ENCODE results near the gene IGSF9. TPM values are rescaled to one million over a fixed set of nuclear protein-coding genes. Genes with fewer than 3 reads are reported as not detected.

IGSF9 gene
- total and polyA plus RNA-seq, 3 experiments from 2014 or later: 0.04 to 0.11 TPM; not detected in 1

DNA sequence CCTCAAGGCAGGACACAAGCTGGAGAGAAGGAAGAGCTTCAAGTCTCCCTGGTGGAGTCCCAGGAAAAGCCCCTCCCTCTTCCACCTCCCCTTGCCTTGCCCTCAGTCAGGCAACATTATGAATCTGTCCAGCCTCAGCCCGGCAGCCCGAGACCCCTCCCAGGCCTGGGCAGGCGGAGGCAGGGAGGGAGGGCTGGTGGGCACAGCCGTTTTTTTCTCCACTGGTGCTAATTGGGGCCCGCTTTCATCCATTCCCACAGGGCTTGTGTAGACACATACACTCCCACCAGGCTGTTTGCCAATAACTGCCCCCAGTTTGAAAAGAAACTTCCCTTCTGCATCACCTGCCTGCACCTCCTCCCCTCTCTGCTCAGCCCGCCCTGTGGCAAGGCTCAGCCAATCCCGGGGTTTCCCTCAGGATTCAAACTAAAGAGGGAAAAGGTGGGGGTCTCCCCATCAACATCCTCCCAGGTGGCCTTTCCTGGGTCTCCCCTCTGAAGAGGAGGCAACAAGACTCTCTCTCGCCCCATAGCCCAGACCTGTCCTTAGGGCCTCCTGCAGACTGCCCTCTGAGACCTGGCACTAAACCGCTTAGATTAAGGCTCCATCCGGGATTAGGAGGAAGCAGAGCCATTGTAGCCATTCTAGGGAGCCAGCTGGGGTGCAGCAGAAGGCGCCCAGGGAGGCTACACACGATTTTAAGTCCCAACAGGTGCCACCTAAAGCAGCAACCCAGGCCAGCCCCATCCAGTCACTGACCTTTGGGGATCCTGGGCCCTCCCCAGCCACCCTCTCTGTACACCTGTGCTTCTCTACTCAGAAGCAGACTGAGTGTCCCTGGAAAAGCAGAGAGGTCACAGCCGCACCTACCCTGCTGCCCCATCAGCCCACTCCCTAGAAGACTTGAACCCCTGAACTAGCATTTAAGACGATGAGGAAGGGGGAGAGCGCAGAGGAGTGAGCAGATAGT lies 3.5 kb downstream of the IGSF9 start:
- Mint-ChIP-seq H3K36me3 (peaks cover 0 to 5% (median 0%) of the 10 kb centered on the region in 3 donors), H3K4me1 (peaks cover 8 to 10% (median 10%) of the 10 kb centered on the region in 3 donors), H3K27me3 (peaks cover 33 to 40% of the 10 kb centered on the region in 2 donors), H3K4me3 (no peak overlapping the region), H3K9me3 (no peaks in the 10 kb centered on the region), H3K27ac (no peak overlapping the region)
- ChIA-PET POLR2A (no interaction called here), CTCF (interaction anchor here (2.8 kb wide), 1 partner anchor 65 kb away, joined by 21 read pairs; no protein-coding TSS in a partner anchor)
- H3K27ac ChIP-seq (ENCODE audit: low read depth, low read length): no peak overlapping the region
- no peaks in the 10 kb centered on the region for H3K9me3 ChIP-seq (ENCODE audit: low read length)
- no peak overlapping the region for H3K4me3 ChIP-seq (ENCODE audit: low read length)
- H3K4me1 ChIP-seq (ENCODE audit: insufficient read depth, low read length): peaks cover 6% of the 10 kb centered on the region
- no peaks in the 10 kb centered on the region for H3K36me3 ChIP-seq (ENCODE audit: insufficient read depth, low read length)
- no peak for DNase-seq
- peaks cover 25% of the 10 kb centered on the region for H3K27me3 ChIP-seq (ENCODE audit: insufficient read depth, low read length, poor library complexity, severe bottlenecking)

DNA sequence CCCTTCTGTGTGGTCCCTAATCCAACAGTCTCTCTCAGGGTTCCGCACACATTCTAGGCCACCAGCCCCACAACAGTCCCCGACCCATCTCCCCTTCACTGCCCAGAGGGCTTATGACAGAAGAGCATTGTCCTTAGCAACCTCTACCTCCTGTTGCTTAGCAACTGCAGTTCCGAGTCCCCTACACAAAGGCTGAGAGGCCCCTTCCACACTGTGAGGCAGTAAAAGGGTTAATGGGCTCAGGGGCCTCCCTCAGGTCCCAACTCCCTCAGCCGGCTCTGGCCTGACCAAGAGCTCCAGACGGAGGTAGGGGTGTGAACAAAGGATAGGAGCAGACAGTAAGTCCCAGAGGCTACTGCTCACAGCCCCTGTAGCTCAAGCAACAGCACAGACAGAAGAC lies 4.3 kb downstream of the IGSF9 start:
- Histone ChIP-seq H3K4me3 (ENCODE audit: low read length) (no peak overlapping the region), H3K36me3 (ENCODE audit: insufficient read depth, low read length) (no peaks in the 10 kb centered on the region), H3K27me3 (ENCODE audit: insufficient read depth, low read length, poor library complexity, severe bottlenecking) (peaks cover 25% of the 10 kb centered on the region), H3K4me1 (ENCODE audit: insufficient read depth, low read length) (peaks cover 13% of the 10 kb centered on the region), H3K9me3 (ENCODE audit: low read length) (no peaks in the 10 kb centered on the region), H3K27ac (ENCODE audit: low read depth, low read length) (no peak overlapping the region)
- CTCF ChIA-PET: interaction anchor here (2.8 kb wide), 1 partner anchor 66 kb away, joined by 21 read pairs; no protein-coding TSS in a partner anchor
- Mint-ChIP-seq H3K4me1 (peaks cover 12 to 15% (median 15%) of the 10 kb centered on the region in 3 donors), H3K27ac (peak overlapping the region in 1 of 8 donors; percentile 73), H3K27me3 (peaks cover 38 to 39% of the 10 kb centered on the region in 2 donors), H3K36me3 (peaks cover 0 to 5% (median 0%) of the 10 kb centered on the region in 3 donors), H3K9me3 (no peaks in the 10 kb centered on the region), H3K4me3 (no peak overlapping the region)
- POLR2A ChIA-PET: no interaction called here
- DNase-seq: no peak

DNA sequence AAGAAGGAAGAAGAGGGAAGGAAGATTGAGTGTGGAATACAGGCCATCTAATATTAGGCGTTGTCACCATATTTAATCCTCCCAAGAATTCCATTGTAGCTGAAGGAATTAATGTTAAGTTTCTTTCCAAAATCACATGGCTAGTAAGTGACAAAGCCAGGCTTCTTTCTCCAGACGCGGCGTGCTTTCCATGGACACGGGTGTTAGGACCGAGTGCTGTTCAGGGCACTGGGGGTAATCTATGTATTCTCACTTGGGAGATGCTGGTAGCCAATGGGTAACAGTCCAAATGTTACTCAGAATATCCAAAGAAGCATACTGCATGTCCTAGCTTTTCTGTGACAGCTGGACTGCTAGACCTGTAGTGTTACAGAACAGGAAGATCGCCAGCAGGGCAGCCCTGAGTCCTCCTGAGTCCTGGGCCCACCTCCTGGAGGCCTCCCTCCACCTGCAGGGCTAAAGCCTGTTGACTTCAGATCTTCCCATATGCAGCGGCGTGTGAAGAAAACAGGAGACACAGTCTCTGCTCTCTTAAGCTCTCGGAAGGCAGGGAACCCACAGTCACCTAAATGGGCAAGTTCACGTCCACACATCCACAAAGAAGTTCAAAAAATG lies 5.3 kb downstream of the IGSF9 start:
- Histone ChIP-seq H3K27ac (ENCODE audit: low read depth, low read length) (no peak overlapping the region), H3K36me3 (ENCODE audit: insufficient read depth, low read length) (no peaks in the 10 kb centered on the region), H3K9me3 (ENCODE audit: low read length) (no peaks in the 10 kb centered on the region), H3K4me3 (ENCODE audit: low read length) (no peak overlapping the region), H3K27me3 (ENCODE audit: insufficient read depth, low read length, poor library complexity, severe bottlenecking) (peaks cover 23% of the 10 kb centered on the region), H3K4me1 (ENCODE audit: insufficient read depth, low read length) (peaks cover 12% of the 10 kb centered on the region)
- Mint-ChIP-seq H3K36me3 (peaks cover 0 to 5% (median 0%) of the 10 kb centered on the region in 3 donors), H3K9me3 (no peaks in the 10 kb centered on the region), H3K27ac (no peak overlapping the region), H3K27me3 (peaks cover 33 to 36% of the 10 kb centered on the region in 2 donors), H3K4me1 (peaks cover 10 to 11% (median 11%) of the 10 kb centered on the region in 3 donors), H3K4me3 (no peak overlapping the region)
- ChIA-PET POLR2A (interaction anchor here (0.6 kb wide), 1 partner anchor 41 kb away, joined by 3 read pairs; no protein-coding TSS in a partner anchor), CTCF (interaction anchor here (1.2 to 8.0 kb wide), 4 partner anchors 10 to 140 kb away, joined by 3 to 55 read pairs (median 12); partner anchors contain the start of gene TAGLN2)
- DNase-seq: no peak

DNA sequence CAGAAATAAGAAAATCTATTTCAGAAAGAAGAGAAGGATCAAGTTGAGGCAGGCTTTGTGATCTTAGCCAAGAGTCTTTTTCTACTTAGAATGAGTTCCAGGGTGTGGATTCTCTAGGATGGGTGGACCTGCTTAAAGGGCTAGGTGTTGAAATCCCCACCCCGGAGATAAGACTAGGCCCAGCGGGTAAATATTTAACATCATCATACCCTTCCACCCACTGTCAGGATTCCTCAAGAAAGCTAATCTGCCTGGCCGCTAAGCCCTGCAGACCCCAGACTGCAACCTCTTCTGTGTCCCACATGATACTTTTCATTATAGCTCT lies 5.8 kb downstream of the IGSF9 start:
- Mint-ChIP-seq H3K27ac (peak overlapping the region in 1 of 8 donors; percentile 61), H3K9me3 (no peaks in the 10 kb centered on the region), H3K4me1 (peaks cover 5 to 8% (median 6%) of the 10 kb centered on the region in 3 donors), H3K36me3 (peaks cover 0 to 5% (median 0%) of the 10 kb centered on the region in 3 donors), H3K27me3 (peaks cover 28 to 32% of the 10 kb centered on the region in 2 donors), H3K4me3 (no peak overlapping the region)
- Histone ChIP-seq H3K9me3 (ENCODE audit: low read length) (no peaks in the 10 kb centered on the region), H3K4me3 (ENCODE audit: low read length) (no peak overlapping the region), H3K27me3 (ENCODE audit: insufficient read depth, low read length, poor library complexity, severe bottlenecking) (peaks cover 20% of the 10 kb centered on the region), H3K27ac (ENCODE audit: low read depth, low read length) (no peak overlapping the region), H3K36me3 (ENCODE audit: insufficient read depth, low read length) (no peaks in the 10 kb centered on the region), H3K4me1 (ENCODE audit: insufficient read depth, low read length) (peaks cover 9% of the 10 kb centered on the region)
- ChIA-PET POLR2A (interaction anchor here (0.6 kb wide), 1 partner anchor 40 kb away, joined by 3 read pairs; no protein-coding TSS in a partner anchor), CTCF (interaction anchor here (1.2 to 8.0 kb wide), 4 partner anchors 9 to 139 kb away, joined by 3 to 55 read pairs (median 12); partner anchors contain the start of gene TAGLN2)
- no peak for DNase-seq

DNA sequence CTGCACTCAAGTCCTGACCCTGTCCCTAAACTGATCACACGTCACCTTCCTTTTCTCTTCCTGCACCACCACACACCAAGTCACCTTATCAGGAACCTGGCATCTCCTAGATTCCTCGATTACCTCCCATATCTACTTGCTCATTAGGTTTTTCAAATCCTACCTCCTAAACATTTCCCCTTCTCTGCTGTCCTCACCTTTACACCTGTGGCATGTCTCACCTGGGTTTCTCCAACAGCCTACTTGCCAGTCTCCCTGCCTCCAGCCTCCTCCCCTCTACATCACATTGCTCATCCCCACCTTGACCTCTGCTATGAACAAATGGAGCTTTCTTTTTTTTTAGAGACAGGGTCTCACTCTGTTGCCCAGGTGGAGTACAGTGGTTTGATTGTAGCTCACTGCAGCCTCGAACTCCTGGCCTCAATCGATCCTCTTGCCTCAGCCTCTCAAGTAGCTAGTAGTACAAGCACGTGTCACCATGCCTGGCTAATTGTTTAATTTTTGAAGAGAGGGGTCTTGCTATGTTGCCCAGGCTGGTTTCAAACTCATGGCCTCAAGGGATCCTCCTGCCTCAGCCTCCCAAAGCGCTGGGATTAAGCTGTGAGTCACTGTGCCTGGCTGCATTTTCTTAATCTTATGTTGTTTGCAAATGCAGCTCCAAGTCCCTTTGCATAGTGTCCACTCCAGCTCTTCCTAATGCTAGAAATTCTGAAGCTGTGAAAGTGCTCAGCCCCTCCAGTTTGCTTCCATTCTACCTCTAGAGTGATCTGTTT lies 6.3 kb downstream of the IGSF9 start:
- Histone ChIP-seq H3K9me3 (ENCODE audit: low read length) (no peaks in the 10 kb centered on the region), H3K36me3 (ENCODE audit: insufficient read depth, low read length) (no peaks in the 10 kb centered on the region), H3K27ac (ENCODE audit: low read depth, low read length) (no peak overlapping the region), H3K4me1 (ENCODE audit: insufficient read depth, low read length) (peaks cover 9% of the 10 kb centered on the region), H3K27me3 (ENCODE audit: insufficient read depth, low read length, poor library complexity, severe bottlenecking) (peaks cover 15% of the 10 kb centered on the region), H3K4me3 (ENCODE audit: low read length) (no peak overlapping the region)
- peaks cover 23 to 27% of the 10 kb centered on the region in 2 donors for H3K27me3 Mint-ChIP-seq
- no peak for DNase-seq
- H3K27ac Mint-ChIP-seq: peak overlapping the region in 3 of 8 donors; percentile 6 to 61 (median 25)
- H3K4me3 Mint-ChIP-seq: no peak overlapping the region
- H3K9me3 Mint-ChIP-seq: no peaks in the 10 kb centered on the region
- POLR2A ChIA-PET: no interaction called here
- H3K36me3 Mint-ChIP-seq: peaks cover 0 to 5% (median 0%) of the 10 kb centered on the region in 3 donors
- peaks cover 5 to 8% (median 5%) of the 10 kb centered on the region in 3 donors for H3K4me1 Mint-ChIP-seq
- CTCF ChIA-PET: interaction anchor here (1.0 to 8.0 kb wide), 6 partner anchors 9 to 139 kb away, joined by 3 to 55 read pairs (median 4); partner anchors contain the start of gene TAGLN2

DNA sequence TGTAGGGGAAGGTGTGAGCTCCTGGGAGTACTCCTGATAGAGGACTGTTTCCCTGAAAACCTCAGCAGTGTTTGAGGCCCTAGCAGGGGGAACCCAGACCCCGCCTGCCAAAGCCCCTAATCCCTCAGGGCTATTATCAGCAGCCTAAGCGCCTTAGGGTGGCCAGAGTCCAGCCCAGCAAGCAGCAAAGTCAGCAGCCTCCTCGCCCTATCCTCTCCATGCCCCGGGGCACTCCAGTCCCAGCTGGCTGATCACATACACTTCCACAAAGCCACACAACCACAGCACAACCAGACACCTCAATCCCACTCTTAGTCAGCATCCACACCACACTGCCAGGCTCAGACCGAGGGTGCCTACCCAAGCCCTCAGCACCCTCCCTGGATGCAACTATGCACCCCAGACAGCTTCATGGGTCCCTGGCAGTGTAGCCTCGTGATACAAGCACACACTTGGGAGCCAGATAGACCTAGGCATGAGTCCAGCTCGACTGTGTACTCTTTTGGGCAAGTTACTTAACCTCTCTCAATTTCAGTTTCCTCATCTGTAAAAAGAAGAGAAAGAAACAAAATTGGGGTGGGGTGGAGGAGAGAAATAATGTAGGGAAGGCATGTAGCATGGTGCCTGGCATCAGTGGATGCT lies 7.1 kb downstream of the IGSF9 start:
- no peak for DNase-seq
- Mint-ChIP-seq H3K4me3 (no peak overlapping the region), H3K4me1 (peaks cover 5 to 8% (median 5%) of the 10 kb centered on the region in 3 donors), H3K36me3 (peaks cover 0 to 5% (median 0%) of the 10 kb centered on the region in 3 donors), H3K27me3 (peaks cover 17 to 25% of the 10 kb centered on the region in 2 donors), H3K9me3 (no peaks in the 10 kb centered on the region), H3K27ac (peak overlapping the region in 2 of 8 donors; percentile 41 to 66)
- H3K4me1 ChIP-seq (ENCODE audit: insufficient read depth, low read length): peaks cover 9% of the 10 kb centered on the region
- POLR2A ChIA-PET: no interaction called here
- H3K27me3 ChIP-seq (ENCODE audit: insufficient read depth, low read length, poor library complexity, severe bottlenecking): peaks cover 7% of the 10 kb centered on the region
- no peaks in the 10 kb centered on the region for H3K36me3 ChIP-seq (ENCODE audit: insufficient read depth, low read length)
- H3K9me3 ChIP-seq (ENCODE audit: low read length): no peaks in the 10 kb centered on the region
- CTCF ChIA-PET: interaction anchor here (0.7 to 8.0 kb wide), 4 partner anchors 14 to 68 kb away, joined by 3 to 55 read pairs (median 4); partner anchors contain the start of gene TAGLN2
- H3K27ac ChIP-seq (ENCODE audit: low read depth, low read length): no peak overlapping the region
- H3K4me3 ChIP-seq (ENCODE audit: low read length): no peak overlapping the region

Measured in CD8-positive, alpha-beta memory T cell (primary cell).